ENCODE data around the gene OASL.

OASL gene

GRCh38 chr12:120988658-120989057 is 50.4 kb downstream of the OASL start:
- no peak for DNase-seq

- no peak for DNase-seq
These were observed 50.8 kb downstream of the OASL start for GRCh38 chr12:120988234-120988633.

GRCh38 chr12:120984351-120984898 is 54.6 kb downstream of the OASL start:
- no peak for DNase-seq

- DNase-seq = no peak
These were observed 55.3 kb downstream of the OASL start for GRCh38 chr12:120983759-120984158.

GRCh38 chr12:120982659-120983058 is 56.4 kb downstream of the OASL start:
- no peak for DNase-seq

GRCh38 chr12:120981407-120981941 is 57.6 kb downstream of the OASL start:
- no peak for DNase-seq

GRCh38 chr12:120980800-120981368 is 58.2 kb downstream of the OASL start:
- no peak for DNase-seq

- no peak for DNase-seq
These were observed 59.0 kb downstream of the OASL start for GRCh38 chr12:120979862-120980696.

- no peak for DNase-seq
These were observed 59.7 kb downstream of the OASL start for GRCh38 chr12:120979220-120979861.

GRCh38 chr12:120978296-120979219 is 60.5 kb downstream of the OASL start, which contains the start of gene HNF1A:
Gene HNF1A (plus strand): TSS chr12:120978543. CDS start chr12:120978769, 226 bp downstream.
- no peak for DNase-seq

GRCh38 chr12:120977531-120978295 is 61.3 kb downstream of the OASL start:
- no peak for DNase-seq

GRCh38 chr12:120972870-120973543 is 66.0 kb downstream of the OASL start:
- DNase-seq = no peak

GRCh38 chr12:120971299-120972180 is 67.5 kb downstream of the OASL start:
- DNase-seq = peak; percentile 46

- DNase-seq = no peak
These were observed 68.7 kb downstream of the OASL start for GRCh38 chr12:120970310-120970709.

Data from NCI-H748 treated with DMSO at 0.1 percent for 48 hours (cell line).